ENCODE data around the gene TSPAN4.

DNA sequence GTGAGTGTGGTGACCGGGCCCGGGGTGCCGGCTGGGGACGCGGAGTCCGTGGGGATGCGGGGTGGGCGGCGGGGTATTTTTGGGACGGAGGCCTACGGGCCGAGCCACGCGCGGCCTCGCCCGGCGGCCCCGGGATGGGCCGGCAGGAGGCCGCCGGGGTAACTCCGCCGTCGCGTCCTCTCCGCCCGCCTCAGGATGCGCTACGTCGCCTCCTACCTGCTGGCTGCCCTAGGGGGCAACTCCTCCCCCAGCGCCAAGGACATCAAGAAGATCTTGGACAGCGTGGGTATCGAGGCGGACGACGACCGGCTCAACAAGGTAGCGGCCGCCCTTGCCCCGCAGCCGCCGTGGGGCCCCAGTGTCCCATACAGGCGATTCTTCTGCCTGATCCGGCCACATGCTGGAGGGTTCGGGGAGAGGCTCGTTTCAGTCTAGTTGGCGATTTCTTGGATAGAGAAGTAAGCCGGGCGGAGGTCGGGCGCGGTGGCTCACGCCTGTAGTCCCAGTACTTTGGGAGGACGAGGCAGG, 32.5 kb upstream of the TSPAN4 start:
- TF ChIP-seq, protein P1, sequence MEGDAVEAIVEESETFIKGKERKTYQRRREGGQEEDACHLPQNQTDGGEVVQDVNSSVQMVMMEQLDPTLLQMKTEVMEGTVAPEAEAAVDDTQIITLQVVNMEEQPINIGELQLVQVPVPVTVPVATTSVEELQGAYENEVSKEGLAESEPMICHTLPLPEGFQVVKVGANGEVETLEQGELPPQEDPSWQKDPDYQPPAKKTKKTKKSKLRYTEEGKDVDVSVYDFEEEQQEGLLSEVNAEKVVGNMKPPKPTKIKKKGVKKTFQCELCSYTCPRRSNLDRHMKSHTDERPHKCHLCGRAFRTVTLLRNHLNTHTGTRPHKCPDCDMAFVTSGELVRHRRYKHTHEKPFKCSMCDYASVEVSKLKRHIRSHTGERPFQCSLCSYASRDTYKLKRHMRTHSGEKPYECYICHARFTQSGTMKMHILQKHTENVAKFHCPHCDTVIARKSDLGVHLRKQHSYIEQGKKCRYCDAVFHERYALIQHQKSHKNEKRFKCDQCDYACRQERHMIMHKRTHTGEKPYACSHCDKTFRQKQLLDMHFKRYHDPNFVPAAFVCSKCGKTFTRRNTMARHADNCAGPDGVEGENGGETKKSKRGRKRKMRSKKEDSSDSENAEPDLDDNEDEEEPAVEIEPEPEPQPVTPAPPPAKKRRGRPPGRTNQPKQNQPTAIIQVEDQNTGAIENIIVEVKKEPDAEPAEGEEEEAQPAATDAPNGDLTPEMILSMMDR (IDR thresholded peaks at IDR 0.05), result peak in 1 of 3 experiments; percentile 18
- no peak for TF ChIP-seq POLR2A (IDR thresholded peaks at IDR 0.05)

Data from testis (tissue), 2 donors.